Stimulated activated CD8-positive, alpha-beta memory T cell treated with anti-CD3 and anti-CD28 coated beads, Interleukin-7, amount 100 ng/mL, for 1 hour (primary cell): Measurements from ENCODE around the gene SMIM10L2A.
"Not testable (repeated sequence)": the region's sequence is repeated elsewhere in the genome, so short reads cannot be mapped to it uniquely, and the experiment has no call there.

ENCODE experiments used
- DNase-seq, 2 donors: peaks; one replicate each; pipeline ENCODE4 v3.0.0-alpha.2; 2020; ENCODE audit warnings: low read depth in 2 of 2

The SMIM10L2A gene

DNA sequence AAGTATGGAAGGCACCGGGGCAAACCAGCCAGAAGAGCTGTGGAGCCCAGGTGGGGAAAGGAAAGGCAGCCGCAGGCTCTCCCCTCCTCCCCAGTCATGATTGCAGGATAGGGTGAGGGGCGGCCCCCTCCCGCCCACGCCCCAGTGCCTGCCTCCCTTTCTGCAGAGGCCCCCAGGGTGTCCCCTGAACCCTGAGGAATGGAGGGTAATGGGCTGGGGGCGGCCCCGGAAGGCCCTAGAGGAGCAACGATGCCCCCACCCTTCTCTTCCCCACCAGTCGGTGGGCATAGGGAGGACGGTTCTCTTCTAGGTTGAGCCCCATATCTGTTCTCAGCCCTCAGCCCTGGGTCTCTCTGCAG lies 1.0 kb downstream of the SMIM10L2A start:
- DNase-seq = not testable (repeated sequence)

DNA sequence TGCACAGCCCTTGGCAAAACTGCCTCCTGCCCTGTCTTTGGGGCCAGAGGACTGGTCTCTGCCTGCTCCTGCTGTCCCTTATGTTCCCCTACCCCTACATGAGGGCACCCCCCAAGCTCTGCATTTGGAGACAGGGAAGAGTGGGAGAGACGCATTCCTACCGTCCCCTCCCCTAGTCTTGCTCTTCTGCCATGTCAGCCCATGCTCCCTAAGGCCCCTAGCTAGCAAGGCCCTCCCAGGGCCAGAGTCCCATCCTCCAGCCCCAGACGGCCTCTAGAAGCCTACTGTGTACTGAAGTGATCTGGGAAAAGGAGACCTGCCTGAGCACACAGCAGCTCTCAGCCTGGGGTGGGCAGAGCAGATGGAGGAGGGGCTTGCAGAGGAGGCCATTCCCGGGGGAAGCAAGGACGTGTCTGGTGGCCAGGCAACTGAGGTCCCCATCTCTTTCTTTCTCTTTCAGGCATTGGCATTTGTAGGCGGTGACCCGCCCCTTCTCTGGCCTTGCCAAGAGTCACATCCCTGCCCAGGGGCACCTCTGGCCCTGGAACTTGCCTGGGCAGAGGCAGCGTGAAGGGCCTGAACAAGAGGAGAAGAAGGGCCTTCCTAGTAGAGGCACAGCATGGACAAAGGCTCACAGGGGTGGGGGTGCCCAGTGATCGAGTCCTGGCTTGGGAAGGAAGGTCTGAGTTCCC lies 1.6 kb downstream of the SMIM10L2A start:
- DNase-seq = not testable (repeated sequence)

DNA sequence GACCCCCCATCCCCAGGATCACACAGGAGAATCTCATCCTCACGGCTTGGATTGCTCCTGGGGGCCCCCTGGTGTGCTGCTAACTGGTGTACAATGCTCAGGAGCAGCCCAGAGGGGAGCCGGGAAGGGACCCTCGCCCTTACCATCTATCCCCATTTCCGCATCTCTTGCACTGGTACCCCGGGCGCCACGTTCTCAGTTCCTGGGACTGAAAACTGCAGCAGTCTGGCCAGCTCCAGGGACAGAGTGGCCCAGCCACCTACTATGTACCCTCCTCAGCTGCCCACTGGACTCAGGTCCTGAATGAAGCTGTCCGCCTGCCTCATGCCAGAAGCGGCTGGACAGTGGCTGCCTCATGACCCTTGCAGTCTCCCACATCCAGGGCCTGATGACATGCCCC lies 2.7 kb downstream of the SMIM10L2A start:
- DNase-seq = no peak

DNA sequence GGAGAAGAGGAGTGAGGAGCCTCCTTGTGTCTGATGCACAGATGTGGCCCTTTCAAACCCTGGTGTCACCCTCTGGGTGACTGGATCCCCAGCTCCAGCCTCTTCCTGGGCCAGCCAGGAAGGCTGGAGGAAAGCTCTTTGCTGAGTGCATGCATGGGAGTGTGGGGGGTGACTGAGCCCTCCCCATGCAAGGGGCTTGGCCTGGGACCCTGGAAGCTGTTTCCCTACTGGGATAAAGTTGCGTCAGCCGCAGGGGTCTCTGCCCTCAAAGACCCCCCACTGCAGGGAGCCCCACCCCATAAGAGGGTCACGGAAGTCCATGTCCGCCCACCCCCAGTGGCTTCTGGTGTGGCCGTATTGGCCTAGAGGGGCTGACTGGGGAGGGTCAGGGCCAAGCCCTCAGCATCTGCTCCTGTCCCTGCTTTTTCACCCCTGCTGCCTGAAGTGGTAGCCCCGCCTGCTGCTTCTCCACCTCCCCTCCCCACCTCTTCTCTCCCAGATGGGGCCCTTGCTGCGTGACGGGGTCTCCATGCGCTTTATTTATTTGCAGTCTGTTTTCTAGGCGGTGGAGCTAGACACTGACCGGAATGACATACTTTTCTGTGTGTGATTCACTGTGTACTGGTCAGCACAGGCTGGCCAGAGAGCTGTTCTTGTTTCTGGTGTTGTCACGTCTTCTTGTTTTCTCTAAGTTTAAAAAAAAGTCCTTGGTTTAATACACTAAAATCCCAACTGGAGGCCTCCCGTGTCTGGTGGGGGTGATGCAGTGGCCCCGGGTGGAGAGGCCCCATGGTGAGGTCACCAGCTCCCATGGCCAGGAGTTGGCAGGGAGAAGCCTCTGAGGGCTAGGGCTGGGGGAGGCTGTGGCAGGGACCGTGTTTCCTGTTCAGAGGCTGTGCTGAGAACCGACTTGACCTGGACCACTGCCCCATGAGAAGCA lies 3.6 kb downstream of the SMIM10L2A start:
- DNase-seq = no peak

DNA sequence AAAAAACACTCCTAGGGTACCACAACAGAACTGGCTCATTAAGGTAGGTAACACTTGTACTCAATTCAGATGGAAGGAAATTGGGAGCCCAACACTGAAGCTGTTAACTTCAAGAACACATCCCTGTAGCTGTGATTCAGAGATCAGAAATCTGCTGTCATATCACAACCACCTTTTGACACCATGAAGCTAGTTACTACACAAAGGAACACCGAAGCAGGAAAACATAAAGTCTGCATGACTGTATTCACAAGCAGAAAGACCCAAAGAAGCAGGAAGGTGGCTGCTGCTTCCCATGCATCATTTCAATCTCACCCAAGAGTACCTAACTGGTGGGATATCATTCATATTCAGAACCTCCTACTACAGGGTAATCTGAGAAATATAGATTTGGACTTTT lies 7.7 kb downstream of the SMIM10L2A start:
- no peak for DNase-seq

DNA sequence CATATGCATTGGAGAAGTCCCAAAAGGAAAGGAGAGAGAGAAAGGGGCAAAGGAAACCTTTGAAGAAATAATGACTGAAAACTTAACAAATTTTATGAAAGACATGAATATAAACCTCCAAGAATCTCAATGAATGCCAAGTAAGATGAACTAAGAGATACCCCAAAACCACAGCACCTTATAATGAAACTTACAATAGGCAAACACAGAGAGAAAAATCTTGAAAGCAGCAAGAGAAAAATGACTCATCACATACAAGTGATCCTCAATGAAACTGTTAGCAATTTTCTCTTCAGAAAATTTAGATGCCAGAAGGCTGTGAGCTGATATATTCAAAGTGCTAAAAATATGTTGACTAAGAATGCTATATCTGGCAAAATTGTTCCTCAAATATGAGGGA lies 10.1 kb downstream of the SMIM10L2A start:
- DNase-seq = no peak

DNA sequence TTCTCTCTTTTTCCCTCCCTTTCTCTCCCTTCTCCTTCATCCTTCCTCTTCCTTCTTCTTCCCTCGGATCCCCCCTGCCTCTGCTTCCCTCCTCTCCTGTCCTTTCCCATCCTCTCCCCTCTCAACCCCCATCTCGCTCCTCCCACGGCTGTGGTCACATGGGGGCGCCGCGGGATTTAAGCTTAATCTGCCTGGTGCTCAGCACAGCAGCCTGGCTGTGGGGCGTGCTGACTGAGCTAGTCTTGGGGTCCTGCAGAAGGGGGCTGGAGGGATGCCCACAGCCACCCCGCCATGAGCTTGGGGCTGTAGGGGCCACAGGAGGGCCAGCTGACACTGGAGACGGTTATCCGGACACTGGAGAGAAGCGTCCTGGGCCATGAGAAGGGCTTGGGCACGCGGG lies 10.7 kb downstream of the SMIM10L2A start:
- no peak for DNase-seq

DNA sequence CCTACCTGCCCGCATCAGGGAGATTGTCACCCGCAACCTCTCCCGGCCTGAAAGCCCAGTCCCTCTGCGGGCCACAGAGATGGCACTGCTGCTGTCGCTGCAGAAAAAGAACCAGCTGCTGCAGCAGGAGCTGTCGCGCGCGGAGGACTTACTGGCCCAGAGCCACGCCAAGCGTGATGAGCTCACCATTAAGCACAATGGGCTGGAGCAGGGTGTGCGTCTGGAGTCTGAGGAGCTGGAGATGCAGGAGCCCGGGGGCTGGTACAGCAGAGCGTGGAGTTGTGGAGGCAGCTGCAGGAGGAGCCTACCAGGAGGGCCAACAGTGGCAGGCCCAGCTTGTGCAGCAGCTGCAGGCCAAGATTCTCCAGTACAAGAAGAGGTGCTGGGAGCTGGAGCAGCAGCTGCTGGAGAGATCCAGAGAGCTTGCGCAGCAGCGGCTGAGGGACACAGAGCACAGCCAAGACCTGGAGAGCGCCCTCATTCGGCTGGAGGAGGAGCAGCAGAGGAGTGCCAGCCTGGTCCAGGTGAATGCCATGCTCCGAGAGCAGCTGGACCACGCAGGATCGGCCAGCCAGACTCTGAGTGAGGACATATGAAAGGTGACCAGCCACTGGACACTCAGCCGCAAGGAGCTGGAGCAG lies 11.3 kb downstream of the SMIM10L2A start:
- DNase-seq = no peak

DNA sequence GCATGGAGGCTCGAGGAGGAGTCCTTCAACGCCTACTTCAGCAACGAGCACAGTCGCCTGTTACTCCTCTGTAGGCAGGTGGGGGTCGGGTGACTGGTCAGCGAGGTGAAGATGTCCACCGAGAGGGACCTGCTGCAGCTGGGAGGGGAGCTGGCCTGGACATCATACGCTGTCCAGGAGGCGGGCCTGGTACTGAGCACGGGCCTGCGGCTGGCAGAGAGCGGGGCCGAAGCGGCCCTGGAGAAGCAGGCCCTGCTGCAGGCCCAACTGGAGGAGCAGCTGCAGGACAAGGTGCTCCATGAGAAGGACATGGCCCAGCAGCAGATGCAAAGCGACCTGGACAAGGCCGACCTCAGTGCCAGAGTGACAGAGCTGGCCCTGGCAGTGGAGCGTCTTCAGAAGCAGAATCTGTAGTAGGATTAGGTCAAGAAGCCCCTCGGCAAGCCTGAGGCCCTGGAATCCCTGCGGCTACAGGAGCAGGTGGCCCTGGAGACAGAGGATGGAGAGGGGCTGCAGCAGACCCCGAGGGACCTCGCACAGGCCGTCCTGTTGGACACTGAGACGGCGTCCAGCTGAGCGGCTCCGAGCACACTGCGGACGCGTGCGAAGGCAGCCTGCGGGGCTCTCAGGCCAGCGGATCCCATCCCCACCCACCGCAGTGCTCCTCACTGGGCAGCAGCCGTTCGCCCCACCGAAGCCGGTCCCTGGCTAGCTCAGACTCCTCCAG lies 11.9 kb downstream of the SMIM10L2A start:
- DNase-seq = no peak

DNA sequence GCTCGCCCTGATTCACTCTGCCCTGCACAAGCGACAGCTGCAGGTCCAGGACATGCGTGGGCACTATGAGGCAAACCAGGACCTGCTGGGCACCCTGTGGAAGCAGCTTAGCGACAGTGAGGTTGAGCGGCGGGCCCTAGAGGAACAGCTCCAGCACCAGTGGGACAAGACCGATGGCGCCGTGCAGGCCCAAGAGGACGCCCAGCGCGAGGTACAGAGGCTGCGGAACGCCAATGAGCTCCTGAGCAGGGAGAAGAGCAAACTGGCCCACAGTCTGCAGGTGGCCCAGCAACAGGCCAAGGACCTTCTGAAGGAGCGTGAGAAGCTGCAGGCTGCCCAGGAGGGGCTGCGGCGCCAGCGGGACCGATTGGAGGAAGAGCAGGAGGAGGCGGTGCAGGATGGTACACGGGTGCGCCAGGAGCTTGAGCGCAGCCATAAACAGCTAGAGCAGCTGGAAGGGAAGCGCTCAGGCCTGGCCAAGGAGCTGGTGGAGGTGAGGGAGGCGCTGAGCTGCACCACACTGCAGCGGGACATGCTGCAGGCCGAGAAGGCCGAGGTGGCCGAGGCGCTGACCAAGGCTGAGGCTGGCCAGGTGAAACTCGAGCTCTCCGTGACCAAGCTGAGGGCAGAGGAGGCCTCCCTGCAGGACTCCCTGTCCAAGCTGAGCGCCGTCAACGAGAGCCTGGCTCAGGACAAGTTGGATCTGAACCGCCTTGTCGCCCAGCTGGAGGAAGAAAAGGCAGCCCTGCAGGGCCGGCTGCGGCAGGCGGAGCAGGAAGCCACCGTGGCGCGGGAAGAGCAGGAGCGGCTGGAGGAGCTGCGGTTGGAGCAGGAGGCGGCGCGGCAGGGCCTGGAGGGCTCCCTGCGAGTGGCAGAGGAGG lies 12.8 kb downstream of the SMIM10L2A start:
- no peak for DNase-seq

DNA sequence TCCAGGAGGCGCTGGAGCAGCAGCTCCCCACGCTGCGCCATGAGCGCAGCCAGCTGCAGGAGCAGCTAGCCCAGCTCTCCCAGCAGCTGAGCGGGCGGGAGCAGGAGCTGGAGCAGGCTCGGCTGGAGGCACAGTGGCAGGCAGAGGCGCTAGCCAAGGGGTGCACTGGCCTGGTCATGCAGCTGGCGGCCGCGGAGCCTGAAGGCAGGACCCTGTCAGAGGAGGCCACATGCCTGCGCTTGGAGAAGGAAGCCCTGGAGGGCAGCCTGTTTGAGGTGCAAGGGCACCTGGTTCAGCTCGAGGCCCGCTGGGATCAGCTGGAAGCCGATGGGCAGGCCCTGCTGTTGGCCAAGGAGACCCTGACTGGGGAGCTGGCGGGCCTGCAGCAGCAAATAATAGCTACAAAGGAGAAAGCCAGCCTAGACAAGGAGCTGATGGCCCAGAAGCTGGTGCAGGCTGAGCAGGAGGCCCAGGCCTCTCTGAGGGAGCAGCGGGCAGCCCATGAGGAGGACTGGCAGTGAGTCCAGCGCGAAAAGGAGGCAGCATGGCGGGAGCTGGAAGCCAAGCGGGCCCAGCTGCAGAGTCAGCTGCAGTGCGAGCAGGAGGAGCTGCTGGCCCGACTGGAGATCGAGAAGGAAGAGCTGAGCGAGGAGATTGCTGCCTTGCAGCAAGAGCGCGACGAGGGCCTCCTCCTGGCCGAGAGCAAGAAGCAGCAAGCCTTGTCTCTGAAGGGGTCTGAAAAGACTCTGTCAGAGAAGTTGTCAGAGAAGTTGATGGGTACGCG lies 13.6 kb downstream of the SMIM10L2A start:
- DNase-seq = no peak

DNA sequence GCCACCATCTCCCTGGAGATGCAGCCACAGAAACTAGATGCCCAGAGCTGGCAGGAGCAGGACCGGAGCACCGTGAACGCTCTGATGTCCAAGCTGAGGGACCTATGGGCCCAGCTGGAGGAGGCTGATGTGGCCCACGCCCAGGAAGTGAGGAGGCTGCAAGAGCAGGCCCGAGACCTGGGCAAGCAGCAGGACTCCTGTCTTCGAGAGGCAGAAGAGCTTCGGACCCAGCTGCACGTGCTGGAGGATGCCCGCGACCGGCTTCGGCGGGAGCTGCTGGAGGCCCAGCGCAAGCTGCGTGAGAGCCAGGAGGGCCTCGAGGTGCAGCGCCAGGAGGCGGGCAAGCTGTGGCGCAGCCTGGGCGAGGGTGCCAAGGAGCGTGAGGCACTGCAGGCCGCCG lies 14.2 kb downstream of the SMIM10L2A start:
- DNase-seq = no peak

DNA sequence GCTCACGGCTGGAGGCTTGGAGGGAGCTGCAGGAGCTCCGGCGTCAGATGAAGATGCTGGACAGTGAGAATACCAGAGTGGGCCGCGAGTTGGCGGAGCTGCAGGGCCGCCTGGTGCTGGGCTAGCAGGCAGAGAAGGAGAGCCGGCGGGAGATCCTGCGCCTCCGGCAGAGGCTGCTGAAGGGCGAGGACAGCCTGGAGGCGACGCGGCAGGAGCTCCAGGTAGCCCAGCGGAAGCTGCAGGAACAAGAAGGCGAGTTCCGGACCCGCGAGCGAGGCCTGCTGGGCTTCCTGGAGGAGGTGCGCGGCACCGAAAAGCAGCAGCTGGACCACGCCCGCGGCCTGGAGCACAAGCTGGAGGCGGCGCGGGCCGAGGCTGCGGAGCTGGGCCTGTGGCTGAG lies 14.7 kb downstream of the SMIM10L2A start:
- no peak for DNase-seq

DNA sequence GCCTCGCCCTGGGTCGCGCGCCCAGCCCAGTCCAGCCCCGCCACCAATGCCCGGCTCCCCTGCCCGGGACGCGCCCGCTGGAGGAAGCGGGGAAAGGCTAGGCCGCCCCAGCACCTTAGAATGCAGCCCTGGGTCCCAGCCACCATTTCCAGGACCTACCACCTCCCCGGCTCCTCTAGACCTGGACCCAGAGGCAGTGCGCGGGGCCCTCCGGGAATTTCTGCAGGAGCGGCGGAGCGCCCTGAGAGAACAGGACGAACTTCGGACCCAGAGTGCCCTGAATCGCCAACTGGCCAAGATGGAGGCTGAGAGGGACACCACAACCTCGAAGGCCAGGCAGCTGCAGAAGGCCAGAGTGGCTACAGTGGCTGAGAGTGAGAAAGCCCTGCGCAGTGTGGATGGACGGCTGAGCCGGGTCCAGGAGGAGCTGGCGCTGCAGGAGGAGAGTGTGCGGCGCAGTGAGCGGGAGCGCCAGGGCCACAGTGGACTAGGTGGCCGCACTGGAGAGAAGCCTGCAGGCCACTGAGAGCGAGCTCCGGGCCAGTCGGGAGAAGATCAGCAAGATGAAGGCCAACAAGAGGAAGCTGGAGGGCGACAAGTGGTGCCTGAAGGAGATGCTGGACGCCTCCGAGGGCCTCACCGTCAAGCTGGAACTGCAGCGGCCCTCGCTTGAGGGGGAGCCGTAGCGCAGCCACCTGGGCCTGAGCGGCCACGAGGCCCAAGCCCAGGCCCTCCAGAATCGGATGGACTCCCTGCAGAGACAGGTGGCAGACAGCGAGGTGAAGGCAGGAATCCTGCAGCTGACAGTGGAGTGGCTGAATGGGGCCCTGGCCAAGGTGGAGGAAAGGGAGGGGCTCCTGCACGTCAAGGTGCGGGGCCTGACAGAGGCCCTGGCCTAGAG lies 15.5 kb downstream of the SMIM10L2A start:
- no peak for DNase-seq

DNA sequence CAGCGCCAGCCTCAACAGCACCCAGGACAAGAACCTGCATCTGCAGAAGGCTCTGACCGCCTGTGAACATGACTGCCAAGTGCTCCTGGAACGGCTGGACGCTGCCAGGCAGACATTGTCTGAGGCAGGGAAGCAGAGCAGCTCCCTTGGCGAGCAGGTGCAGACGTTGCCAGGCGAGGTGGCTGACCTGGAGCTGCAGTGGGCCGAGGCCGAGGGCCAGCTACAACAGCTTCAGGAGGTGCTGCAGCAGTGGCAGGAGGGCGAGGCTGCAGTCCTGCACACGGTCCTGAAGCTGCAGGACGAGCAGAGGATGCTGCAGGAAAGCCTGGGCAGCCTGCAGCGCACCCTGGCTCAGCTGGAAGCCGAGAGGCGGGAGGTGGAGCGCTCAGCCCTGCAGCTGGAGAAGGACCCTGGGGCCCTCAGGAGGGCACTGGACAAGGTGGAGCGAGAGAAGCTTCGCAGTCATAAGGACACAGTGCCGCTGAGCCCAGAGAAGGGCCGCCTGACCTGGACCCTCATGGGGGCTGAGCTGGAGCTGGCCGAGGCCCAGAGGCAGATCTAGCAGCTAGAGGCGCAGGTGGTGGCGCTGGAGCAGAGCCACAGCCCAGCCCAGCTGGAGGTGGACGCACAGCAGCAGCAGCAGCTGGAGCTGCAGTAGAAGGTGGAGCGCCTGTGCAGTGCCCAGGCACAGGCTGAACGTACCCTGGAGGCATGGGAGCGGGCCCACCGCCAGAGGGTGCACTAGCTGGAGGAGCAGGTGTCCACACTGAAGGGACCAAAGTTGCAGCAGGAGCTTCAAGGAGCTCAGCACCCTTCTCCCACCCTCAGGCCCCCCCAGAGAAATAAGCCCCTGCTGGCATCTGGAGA lies 16.4 kb downstream of the SMIM10L2A start:
- DNase-seq = no peak

DNA sequence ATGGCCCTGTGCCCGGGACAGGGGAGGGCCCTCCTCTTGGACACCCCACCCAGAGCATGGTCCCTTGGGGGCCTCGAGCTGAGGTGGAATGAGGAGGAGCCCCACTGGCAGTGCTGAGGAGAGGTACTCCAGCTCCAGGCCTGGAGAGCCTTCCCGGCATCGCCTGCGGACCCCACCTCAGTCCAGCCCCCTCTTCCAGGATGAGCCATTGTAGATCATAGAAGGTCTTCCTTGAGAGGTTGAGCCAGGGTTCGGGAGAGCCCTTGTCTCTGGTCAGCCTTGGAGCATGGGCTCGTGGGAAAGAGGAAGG lies 16.9 kb downstream of the SMIM10L2A start:
- DNase-seq = no peak

DNA sequence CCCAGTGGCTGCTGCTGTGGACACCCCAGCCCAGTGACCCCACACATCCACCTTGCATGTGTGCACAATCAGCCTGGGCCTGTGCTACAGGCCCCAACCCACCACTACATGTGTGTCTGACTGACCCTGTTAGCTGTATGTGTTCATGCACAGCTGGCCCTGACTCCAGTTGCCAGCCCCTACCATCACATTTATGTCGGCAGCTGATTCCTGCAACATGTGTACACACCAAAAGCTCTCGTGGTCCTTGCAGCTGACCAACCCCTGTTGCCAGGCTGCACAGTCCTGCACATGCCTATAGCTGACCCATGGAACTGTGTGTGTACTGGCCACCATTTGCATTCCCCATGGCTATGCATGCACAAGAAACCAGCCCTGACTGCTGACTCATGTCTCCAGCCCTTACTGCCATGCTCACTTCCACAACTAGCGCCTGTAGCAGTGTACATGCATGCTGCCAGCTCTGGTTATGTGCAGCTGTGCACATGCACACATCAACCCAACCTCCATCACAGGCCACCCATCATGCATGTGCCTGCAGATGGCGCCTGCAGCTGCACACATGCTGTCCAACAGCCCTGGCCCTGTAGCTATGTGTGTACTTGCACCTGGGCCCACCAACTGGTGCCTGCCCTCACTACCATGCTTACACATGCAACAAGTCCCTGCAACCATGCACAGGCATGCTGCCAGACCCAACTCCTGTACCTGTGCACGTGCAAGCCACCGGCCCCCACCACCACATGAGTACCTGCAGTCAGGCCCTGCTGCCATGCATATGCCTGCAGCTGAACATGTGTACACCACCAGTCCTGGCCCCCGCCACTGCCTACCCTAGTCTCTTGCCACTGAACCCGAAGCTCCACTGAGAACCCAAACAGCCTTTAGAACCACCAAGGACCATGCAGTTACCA lies 28.1 kb downstream of the SMIM10L2A start:
- no peak for DNase-seq
